ENCODE data around the gene MAZ. TPM values are rescaled to one million over a fixed set of nuclear protein-coding genes. Genes with fewer than 3 reads are reported as not detected.

Gene MAZ
- total and polyA plus RNA-seq, 2 donors (not counting 3 experiments of a cell fraction or from before 2014, with no cell fraction given) = 165 to 311 TPM

GRCh38 chr16:29852654-29853053 is 46.3 kb downstream of the MAZ start:
- DNase-seq (ENCODE audit: low read depth, low spot score) (peak; percentile 81), FAIRE-seq (peak; percentile 95)
- H3K4me1 ChIP-seq (ENCODE audit: control insufficient read depth, extremely low read depth, insufficient read depth, low read length) = peaks cover 5% of the 10 kb centered on the region
- intact Hi-C loops (cut with micrococcal nuclease) = no loop called here
- POLR2A ChIA-PET = interaction anchor here (1.0 kb wide), 1 partner anchor 45 kb away, joined by 3 read pairs; no protein-coding TSS in a partner anchor
- H2AFZ ChIP-seq (ENCODE audit: low read depth, low read length) = peak overlapping the region; percentile 70
- dilution Hi-C loops (cut with MboI; ENCODE audit: extremely low pct_ligation_motif_present, low sequenced_read_pairs) = no loop called here
- H3K4me3 ChIP-seq (replicated peaks in 1 of 3; ENCODE audit: insufficient read depth in 1 of 3, low read depth in 1 of 3, low read length in 3 of 3) = no peak overlapping the region
- H3K9me3 ChIP-seq (replicated peaks; ENCODE audit: control insufficient read depth, insufficient read depth, low read length) = no peaks in the 10 kb centered on the region
- no peak overlapping the region for H3K27ac ChIP-seq (ENCODE audit: insufficient read depth, low read depth, low read length)
- no peaks in the 10 kb centered on the region for H4K20me1 ChIP-seq (replicated peaks; ENCODE audit: control insufficient read depth, extremely low read depth, insufficient read depth, low read length)
- no peak overlapping the region for H3K9ac ChIP-seq (replicated peaks; ENCODE audit: extremely low read depth, insufficient read depth, low read length)
- H3K27me3 ChIP-seq (ENCODE audit: control insufficient read depth in 2 of 2, insufficient read depth in 2 of 2, low read length in 2 of 2) = no peaks in the 10 kb centered on the region
- H3K9me1 ChIP-seq (replicated peaks; ENCODE audit: control insufficient read depth, extremely low read depth, insufficient read depth, low read length) = no peaks in the 10 kb centered on the region
- TF ChIP-seq GATA2 (IDR thresholded peaks at IDR 0.05; ENCODE audit: insufficient read depth, insufficient read length, low read depth, low read length) = no peak
- no peak for TF ChIP-seq FOS (IDR thresholded peaks at IDR 0.05; ENCODE audit: borderline replicate concordance, insufficient read depth, low read length)
- TF ChIP-seq JUN (IDR thresholded peaks at IDR 0.05; ENCODE audit: borderline replicate concordance, insufficient read depth, insufficient read length, low read depth) = no peak
- no peak for TF ChIP-seq CTCF (IDR thresholded peaks at IDR 0.05; ENCODE audit: extremely low read depth in 1 of 2, insufficient read depth in 1 of 2, low read depth in 1 of 2, low read length in 2 of 2)
- no peak for TF ChIP-seq POLR2A (IDR thresholded peaks at IDR 0.05; ENCODE audit: low read depth, low read length)
- TF ChIP-seq, protein P1, sequence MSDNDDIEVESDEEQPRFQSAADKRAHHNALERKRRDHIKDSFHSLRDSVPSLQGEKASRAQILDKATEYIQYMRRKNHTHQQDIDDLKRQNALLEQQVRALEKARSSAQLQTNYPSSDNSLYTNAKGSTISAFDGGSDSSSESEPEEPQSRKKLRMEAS (IDR thresholded peaks at IDR 0.05; ENCODE audit: insufficient read depth, insufficient read length) = peak; percentile 71
- no peak for TF ChIP-seq EZH2 (IDR thresholded peaks at IDR 0.05; ENCODE audit: borderline replicate concordance, low read depth, low read length, severe bottlenecking)
- TF ChIP-seq MYC (IDR thresholded peaks at IDR 0.05; ENCODE audit: low read depth, low read length) = no peak
- peak overlapping the region; percentile 38 for H3K4me2 ChIP-seq (ENCODE audit: insufficient read depth, low read length)
- H3K79me2 ChIP-seq (ENCODE audit: control insufficient read depth, insufficient read depth, low read length) = no peaks in the 10 kb centered on the region
- CTCF ChIA-PET = interaction anchor here (0.9 to 1.7 kb wide), 7 partner anchors 11 to 179 kb away, joined by 3 to 11 read pairs (median 4); partner anchors contain the start of genes ASPHD1, CDIPT, PAGR1 and SEZ6L2
- BruUV-seq (replicated peaks) = no TSS peak
- peaks cover 0 to 1% of the 10 kb centered on the region in 2 experiments for H3K36me3 ChIP-seq (ENCODE audit: control insufficient read depth in 2 of 2, extremely low read depth in 1 of 2, insufficient read depth in 2 of 2, low read length in 2 of 2)

Data from endothelial cell of umbilical vein (primary cell).